K562 (cell line): ENCODE results near the gene AIDA. TPM values are rescaled to one million over a fixed set of nuclear protein-coding genes. Genes with fewer than 3 reads are reported as not detected.

Experiments
- ARID3B ChIP-seq: fragments of 250-450 bp; sonication (Bioruptor Pico); IDR thresholded peaks from 2 replicates; pipeline ENCODE4 v1.4.0; 2020; ENCODE audit warnings: borderline replicate concordance
- C11orf30 ChIP-seq: fragments of 450-650 bp; IDR thresholded peaks from 2 replicates; pipeline ENCODE4 v1.6.1; 2016; ENCODE audit warnings: low read depth, mild to moderate bottlenecking
- CBX2 ChIP-seq: fragments of 200-600 bp; sonication (generic); IDR thresholded peaks from one replicate; pipeline ENCODE4 v1.6.1; 2012; ENCODE audit warnings: mild to moderate bottlenecking, low read length, inconsistent platforms; ENCODE audit not compliant: insufficient read depth, poor library complexity, severe bottlenecking
- CC2D1A ChIP-seq: fragments of 450-650 bp; IDR thresholded peaks from 2 replicates; pipeline ENCODE4 v1.6.1; 2017; ENCODE audit warnings: mild to moderate bottlenecking
- CREB1 ChIP-seq, 2 experiments: sonication (generic) in 1 of 2; formaldehyde crosslinking in 1 of 2; IDR thresholded peaks; 2 replicates each; pipeline versions ENCODE4 v1.6.1 to v1.8.0; 2012 to 2022; ENCODE audit warnings: inconsistent platforms in 1 of 2, mild to moderate bottlenecking in 1 of 2, missing genetic modification reagents in 1 of 2, moderate library complexity in 1 of 2
- GABPA ChIP-seq: fragments of 200-800 bp; sonication (Bioruptor generic); conservative IDR thresholded peaks from 2 replicates; pipeline ENCODE4 v1.6.1; 2016; ENCODE audit warnings: low read depth, missing genetic modification characterization, missing compliant biosample characterization
- GABPB2 ChIP-seq: fragments of 250-450 bp; sonication (Bioruptor Pico); conservative IDR thresholded peaks from 2 replicates; pipeline ENCODE4 v1.5.1; 2021; ENCODE audit warnings: mild to moderate bottlenecking
- GMEB1 ChIP-seq: fragments of 250-450 bp; sonication (Bioruptor Pico); IDR thresholded peaks from 2 replicates; pipeline ENCODE4 v1.4.0; 2020; ENCODE audit warnings: mild to moderate bottlenecking
- MBD1 ChIP-seq: fragments of 250-450 bp; sonication (Bioruptor Pico); IDR thresholded peaks from 2 replicates; pipeline ENCODE4 v1.8.0; 2022; ENCODE audit warnings: inconsistent platforms
- NFXL1 ChIP-seq: fragments of 450-650 bp; formaldehyde crosslinking; IDR thresholded peaks from 2 replicates; pipeline ENCODE4 v1.4.0; 2021; ENCODE audit warnings: mild to moderate bottlenecking
- RFX7 ChIP-seq: fragments of 250-450 bp; sonication (Bioruptor Pico); IDR thresholded peaks from 2 replicates; pipeline ENCODE4 v1.5.1; 2021; ENCODE audit warnings: mild to moderate bottlenecking
- RNF2 ChIP-seq: sonication (generic); IDR thresholded peaks from 2 replicates; pipeline ENCODE4 v1.6.1; 2016
- THAP7 ChIP-seq: fragments of 250-450 bp; sonication (Bioruptor Pico); IDR thresholded peaks from 2 replicates; pipeline ENCODE4 v1.5.0; 2021
- THRB ChIP-seq: fragments of 450-650 bp; formaldehyde crosslinking; conservative IDR thresholded peaks from 2 replicates; pipeline ENCODE4 v1.4.0; 2022; ENCODE audit warnings: mild to moderate bottlenecking, missing genetic modification characterization
- ZNF134 ChIP-seq: fragments of 250-450 bp; sonication (Bioruptor Pico); conservative IDR thresholded peaks from 2 replicates; pipeline ENCODE4 v1.4.0; 2020
- ZNF239 ChIP-seq: fragments of 250-450 bp; sonication (Bioruptor Pico); IDR thresholded peaks from 2 replicates; pipeline ENCODE4 v1.4.0; 2020; ENCODE audit warnings: mild to moderate bottlenecking
- ZNF280A ChIP-seq: fragments of 450-650 bp; IDR thresholded peaks from 2 replicates; pipeline ENCODE4 v1.6.1; 2018; ENCODE audit warnings: mild to moderate bottlenecking, low read depth; ENCODE audit not compliant: partially characterized antibody
- ZNF551 ChIP-seq: fragments of 250-450 bp; sonication (Bioruptor Pico); IDR thresholded peaks from 2 replicates; pipeline ENCODE4 v1.5.0; 2021; ENCODE audit warnings: mild to moderate bottlenecking, moderate library complexity
- ZNF699 ChIP-seq: fragments of 250-450 bp; sonication (Bioruptor Pico); IDR thresholded peaks from 2 replicates; pipeline ENCODE4 v1.8.0; 2021; ENCODE audit warnings: mild to moderate bottlenecking, moderate library complexity; ENCODE audit not compliant: insufficient replicate concordance
- polyA plus RNA-seq, 8 experiments: library from polyadenylated mRNA; depleted of rRNA in 4 of 8; stranded (reverse) in 5 of 8; unstranded in 3 of 8; fragments of >200 nt; fragmentation: Nextera tagmentation in 2 of 8; fragmentation: Illumina TruSeq in 1 of 8; extraction: Ambion mirVana in 2 of 8; extraction: Trizol in 1 of 8; gene quantifications; 2 replicates each; pipeline versions ENCODE4 v1.2.1 to v1.2.3, GENCODE V29; 2011 to 2014; ENCODE audit warnings: inconsistent platforms in 1 of 8, missing spikeins in 1 of 8
- total RNA-seq, 7 experiments: library from RNA; depleted of rRNA in 6 of 7; stranded (reverse); fragments of >200 nt in 6 of 7; fragmentation: Illumina TruSeq in 2 of 7; extraction: Trizol in 2 of 7; gene quantifications; 2 replicates each; pipeline versions ENCODE4 v1.2.1 to v1.2.3, GENCODE V29; 2011 to 2021; ENCODE audit warnings: low replicate concordance in 1 of 7

Gene AIDA
- total and polyA plus RNA-seq, 9 of the 15 experiments (the other 6 are each of a cell fraction or from before 2014, with no cell fraction given), result 18.2 to 77.9 (median 24.9) TPM

GRCh38 chr1:222711319-222712252, 705 bp downstream of the AIDA start (continued):
- no peak for TF ChIP-seq CREB1 (IDR thresholded peaks at IDR 0.05)
- TF ChIP-seq CREB1 (CRISPR knock-in tag; IDR thresholded peaks at IDR 0.05), result peak; percentile 49
- no peak for TF ChIP-seq MBD1 (CRISPR knock-in tag)
- TF ChIP-seq ZNF134, result no peak
- no peak for TF ChIP-seq ARID3B (CRISPR knock-in tag)
- TF ChIP-seq ZNF280A, result no peak
- TF ChIP-seq GMEB1 (CRISPR knock-in tag), result no peak
- TF ChIP-seq GABPB2 (CRISPR knock-in tag), result no peak
- TF ChIP-seq NFXL1 (CRISPR knock-in tag), result no peak
- TF ChIP-seq C11orf30, result no peak
- TF ChIP-seq RNF2, result peak; percentile 83
- no peak for TF ChIP-seq THAP7 (CRISPR knock-in tag)
- TF ChIP-seq RFX7 (CRISPR knock-in tag), result no peak
- TF ChIP-seq THRB (CRISPR knock-in tag), result no peak
- no peak for TF ChIP-seq GABPA
- TF ChIP-seq ZNF551 (CRISPR knock-in tag), result no peak
- no peak for TF ChIP-seq ZNF699 (CRISPR knock-in tag)
- no peak for TF ChIP-seq CBX2
- no peak; the same call in 1 of the 2 replicates for TF ChIP-seq CC2D1A
- no peak for TF ChIP-seq ZNF239 (CRISPR knock-in tag)
